ENCODE results near the gene TREX2. TPM values are rescaled to one million over a fixed set of nuclear protein-coding genes. Genes with fewer than 3 reads are reported as not detected.

Gene TREX2
- total and polyA plus RNA-seq, 2 donors from 2014 or later, result 0.67 to 1.4 TPM

DNA sequence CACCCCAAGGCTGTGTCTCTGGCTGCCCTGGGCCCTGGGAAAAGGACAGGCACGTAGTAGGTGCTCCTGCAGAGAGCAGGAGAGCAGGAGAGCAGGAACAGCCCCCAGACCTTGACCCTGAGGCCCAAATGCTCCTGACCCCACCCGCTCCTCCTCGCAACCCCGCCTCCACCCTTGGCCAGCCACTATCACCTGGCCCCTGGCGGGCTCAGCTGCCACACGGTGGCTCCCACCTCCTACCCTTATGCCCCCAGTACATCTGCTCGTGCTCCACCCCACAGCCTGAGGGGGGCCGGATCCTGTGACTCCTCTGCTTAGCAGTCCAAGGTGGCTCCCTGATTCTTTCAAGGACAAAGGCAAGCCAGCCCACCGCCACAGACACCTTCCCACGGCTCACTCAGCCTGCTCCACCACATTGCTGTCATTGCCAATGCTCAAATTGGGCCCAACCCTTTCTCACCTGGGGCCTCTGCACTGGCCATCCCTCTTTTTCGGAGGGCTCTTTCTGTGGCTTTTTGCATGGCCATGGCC is 30.0 kb upstream of the TREX2 start:
- TF ChIP-seq, protein P1, sequence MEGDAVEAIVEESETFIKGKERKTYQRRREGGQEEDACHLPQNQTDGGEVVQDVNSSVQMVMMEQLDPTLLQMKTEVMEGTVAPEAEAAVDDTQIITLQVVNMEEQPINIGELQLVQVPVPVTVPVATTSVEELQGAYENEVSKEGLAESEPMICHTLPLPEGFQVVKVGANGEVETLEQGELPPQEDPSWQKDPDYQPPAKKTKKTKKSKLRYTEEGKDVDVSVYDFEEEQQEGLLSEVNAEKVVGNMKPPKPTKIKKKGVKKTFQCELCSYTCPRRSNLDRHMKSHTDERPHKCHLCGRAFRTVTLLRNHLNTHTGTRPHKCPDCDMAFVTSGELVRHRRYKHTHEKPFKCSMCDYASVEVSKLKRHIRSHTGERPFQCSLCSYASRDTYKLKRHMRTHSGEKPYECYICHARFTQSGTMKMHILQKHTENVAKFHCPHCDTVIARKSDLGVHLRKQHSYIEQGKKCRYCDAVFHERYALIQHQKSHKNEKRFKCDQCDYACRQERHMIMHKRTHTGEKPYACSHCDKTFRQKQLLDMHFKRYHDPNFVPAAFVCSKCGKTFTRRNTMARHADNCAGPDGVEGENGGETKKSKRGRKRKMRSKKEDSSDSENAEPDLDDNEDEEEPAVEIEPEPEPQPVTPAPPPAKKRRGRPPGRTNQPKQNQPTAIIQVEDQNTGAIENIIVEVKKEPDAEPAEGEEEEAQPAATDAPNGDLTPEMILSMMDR (IDR thresholded peaks at IDR 0.05; ENCODE audit: borderline replicate concordance, extremely low read depth, insufficient read depth), result no peak
- Histone ChIP-seq H3K27me3 (ENCODE audit: control insufficient read depth, insufficient read depth, low read length) (no peaks in the 10 kb centered on the region), H3K27ac (ENCODE audit: low read depth in 2 of 2, low read length in 2 of 2) (no peak overlapping the region), H3K9me3 (ENCODE audit: control insufficient read depth in 2 of 3, insufficient read depth in 1 of 3, low read length in 3 of 3) (no peaks in the 10 kb centered on the region), H3K4me1 (ENCODE audit: control insufficient read depth in 2 of 3, insufficient read depth in 2 of 3, low read depth in 1 of 3, low read length in 3 of 3) (peaks cover 0 to 7% (median 0%) of the 10 kb centered on the region in 3 donors), H3K9ac (ENCODE audit: low read length in 3 of 3) (no peak overlapping the region), H3K4me3 (ENCODE audit: low read length in 3 of 3) (no peak overlapping the region), H3K36me3 (ENCODE audit: control insufficient read depth in 2 of 3, insufficient read depth in 3 of 3, low read length in 3 of 3) (no peaks in the 10 kb centered on the region)
- intact Hi-C loops (cut with DNase I), result no loop called here
- no peak for FAIRE-seq
- DNase-seq, result peak in 1 of 5 donors; percentile 36

DNA sequence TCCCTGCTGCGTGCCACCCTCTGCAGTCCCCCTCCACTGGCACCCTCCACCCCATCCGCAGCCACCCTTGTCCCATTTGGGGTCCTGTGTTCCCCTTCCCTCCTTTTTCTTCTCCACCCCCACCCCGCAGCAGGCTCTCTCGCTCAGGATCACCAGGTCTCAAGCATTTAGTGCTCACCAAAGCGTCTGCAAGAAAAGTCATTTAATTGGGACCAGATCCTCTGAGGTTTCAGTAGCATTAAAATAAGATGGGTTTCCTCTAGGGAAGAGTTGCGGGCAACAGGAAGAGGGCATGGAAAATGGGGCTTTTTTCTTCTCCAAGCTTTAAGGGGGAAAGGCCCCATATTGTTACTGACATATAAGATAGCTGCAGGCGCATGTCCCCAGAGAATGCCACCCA is 29.4 kb upstream of the TREX2 start:
- DNase-seq (no peak), FAIRE-seq (no peak)
- Histone ChIP-seq H3K4me3 (ENCODE audit: low read length in 3 of 3) (no peak overlapping the region), H3K9me3 (ENCODE audit: control insufficient read depth in 2 of 3, insufficient read depth in 1 of 3, low read length in 3 of 3) (no peaks in the 10 kb centered on the region), H3K27ac (ENCODE audit: low read depth in 2 of 2, low read length in 2 of 2) (no peak overlapping the region), H3K4me1 (ENCODE audit: control insufficient read depth in 2 of 3, insufficient read depth in 2 of 3, low read depth in 1 of 3, low read length in 3 of 3) (peaks cover 0 to 7% (median 0%) of the 10 kb centered on the region in 3 donors), H3K27me3 (ENCODE audit: control insufficient read depth, insufficient read depth, low read length) (no peaks in the 10 kb centered on the region), H3K9ac (ENCODE audit: low read length in 3 of 3) (no peak overlapping the region), H3K36me3 (ENCODE audit: control insufficient read depth in 2 of 3, insufficient read depth in 3 of 3, low read length in 3 of 3) (no peaks in the 10 kb centered on the region)
- TF ChIP-seq, protein P1 (IDR thresholded peaks at IDR 0.05; ENCODE audit: borderline replicate concordance, extremely low read depth, insufficient read depth), result no peak
- intact Hi-C loops (cut with DNase I), result no loop called here

DNA sequence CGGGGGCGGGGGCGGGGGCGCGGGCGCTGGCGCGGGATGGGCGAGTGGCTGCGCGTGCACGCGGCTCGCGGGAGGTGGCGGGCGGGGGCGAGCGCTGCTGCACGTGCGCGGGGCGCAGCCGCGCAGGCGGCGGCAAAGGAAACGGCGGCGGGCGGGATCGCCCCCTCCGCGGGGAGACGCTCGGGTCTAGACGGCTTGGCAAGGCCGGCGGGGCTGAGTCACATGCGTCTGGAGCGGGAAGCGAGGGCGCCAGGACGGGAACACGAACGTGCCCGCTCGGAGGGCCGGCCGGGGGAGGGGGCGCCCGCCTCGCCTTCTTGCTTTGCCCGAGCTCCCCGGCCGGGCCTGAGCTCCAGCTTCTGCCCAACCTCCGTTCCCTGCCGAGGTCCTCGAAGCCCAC is 28.9 kb upstream of the TREX2 start:
- intact Hi-C loops (cut with DNase I), result no loop called here
- peaks cover 0 to 7% (median 0%) of the 10 kb centered on the region in 3 donors for H3K4me1 ChIP-seq (ENCODE audit: control insufficient read depth in 2 of 3, insufficient read depth in 2 of 3, low read depth in 1 of 3, low read length in 3 of 3)
- H3K36me3 ChIP-seq (ENCODE audit: control insufficient read depth in 2 of 3, insufficient read depth in 3 of 3, low read length in 3 of 3), result no peaks in the 10 kb centered on the region
- H3K4me3 ChIP-seq (ENCODE audit: low read length in 3 of 3), result no peak overlapping the region
- peak in 4 of 5 donors; percentile 44 to 93 (median 66) for DNase-seq
- no peak overlapping the region for H3K27ac ChIP-seq (ENCODE audit: low read depth in 2 of 2, low read length in 2 of 2)
- FAIRE-seq, result no peak
- TF ChIP-seq, protein P1 (IDR thresholded peaks at IDR 0.05; ENCODE audit: borderline replicate concordance, extremely low read depth, insufficient read depth), result no peak
- H3K9me3 ChIP-seq (ENCODE audit: control insufficient read depth in 2 of 3, insufficient read depth in 1 of 3, low read length in 3 of 3), result no peaks in the 10 kb centered on the region
- no peaks in the 10 kb centered on the region for H3K27me3 ChIP-seq (ENCODE audit: control insufficient read depth, insufficient read depth, low read length)
- no peak overlapping the region for H3K9ac ChIP-seq (ENCODE audit: low read length in 3 of 3)

DNA sequence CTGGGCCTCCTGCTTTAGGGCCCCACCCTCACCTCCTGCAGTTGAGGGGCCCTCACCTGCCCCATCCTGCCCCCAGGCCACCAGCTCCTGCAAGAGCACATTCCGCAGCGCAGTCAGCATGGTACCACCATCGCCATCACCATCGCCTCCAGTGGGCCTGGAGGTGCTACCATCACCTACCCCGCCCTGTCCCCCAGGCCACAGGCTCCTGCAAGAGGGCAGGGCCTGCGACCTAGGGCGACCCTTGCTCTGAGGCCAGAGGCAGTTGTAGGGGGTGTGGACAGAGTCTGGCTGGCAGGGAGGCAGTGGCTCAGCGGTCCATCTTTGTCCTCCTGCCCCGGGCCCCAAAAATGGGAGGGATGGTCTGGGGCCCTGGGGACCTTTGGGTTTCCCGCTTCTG is 28.4 kb upstream of the TREX2 start:
- Histone ChIP-seq H3K4me1 (ENCODE audit: control insufficient read depth in 2 of 3, insufficient read depth in 2 of 3, low read depth in 1 of 3, low read length in 3 of 3) (peaks cover 0 to 7% (median 0%) of the 10 kb centered on the region in 3 donors), H3K9ac (ENCODE audit: low read length in 3 of 3) (no peak overlapping the region), H3K9me3 (ENCODE audit: control insufficient read depth in 2 of 3, insufficient read depth in 1 of 3, low read length in 3 of 3) (no peaks in the 10 kb centered on the region), H3K27ac (ENCODE audit: low read depth in 2 of 2, low read length in 2 of 2) (no peak overlapping the region), H3K36me3 (ENCODE audit: control insufficient read depth in 2 of 3, insufficient read depth in 3 of 3, low read length in 3 of 3) (no peaks in the 10 kb centered on the region), H3K27me3 (ENCODE audit: control insufficient read depth, insufficient read depth, low read length) (no peaks in the 10 kb centered on the region), H3K4me3 (ENCODE audit: low read length in 3 of 3) (no peak overlapping the region)
- no peak for DNase-seq
- no peak for FAIRE-seq
- intact Hi-C loops (cut with DNase I), result no loop called here
- TF ChIP-seq, protein P1 (IDR thresholded peaks at IDR 0.05; ENCODE audit: borderline replicate concordance, extremely low read depth, insufficient read depth), result no peak

Data from kidney (tissue), 14 donors.